ELF-1 (cell line): ENCODE results near the gene USP47.

Experiments used
- DNase-seq: peaks from one replicate; pipeline ENCODE4 v3.0.0-alpha.2; 2016; ENCODE audit warnings: low read depth, low spot score

Gene USP47

DNA sequence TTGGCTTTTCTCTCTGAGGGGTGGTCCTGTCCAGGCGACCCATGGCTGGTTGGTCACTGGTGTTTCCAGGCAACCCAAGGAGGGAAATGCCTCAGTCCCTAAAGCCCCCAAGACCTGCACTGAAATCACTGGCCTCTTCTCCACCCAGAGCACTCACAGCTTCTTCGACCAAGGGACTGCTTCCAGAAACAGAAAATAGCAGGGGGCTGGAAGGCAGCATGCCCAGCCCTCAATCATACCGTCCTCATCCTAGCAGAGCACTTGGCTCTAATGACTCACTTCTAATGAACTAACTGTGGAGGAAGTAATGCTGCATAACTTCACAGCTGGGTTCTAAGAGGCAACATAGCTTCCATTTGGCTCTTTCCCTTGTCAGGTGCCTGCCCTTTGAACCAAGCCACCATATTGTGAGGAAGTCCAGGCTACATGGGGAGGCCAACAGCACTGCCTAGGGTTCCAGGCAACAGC is 139.1 kb downstream of the USP47 start:
- no peak for DNase-seq

- DNase-seq = no peak
Measured at GRCh38 chr11:11981364-11981763, 139.6 kb downstream of the USP47 start.

DNA sequence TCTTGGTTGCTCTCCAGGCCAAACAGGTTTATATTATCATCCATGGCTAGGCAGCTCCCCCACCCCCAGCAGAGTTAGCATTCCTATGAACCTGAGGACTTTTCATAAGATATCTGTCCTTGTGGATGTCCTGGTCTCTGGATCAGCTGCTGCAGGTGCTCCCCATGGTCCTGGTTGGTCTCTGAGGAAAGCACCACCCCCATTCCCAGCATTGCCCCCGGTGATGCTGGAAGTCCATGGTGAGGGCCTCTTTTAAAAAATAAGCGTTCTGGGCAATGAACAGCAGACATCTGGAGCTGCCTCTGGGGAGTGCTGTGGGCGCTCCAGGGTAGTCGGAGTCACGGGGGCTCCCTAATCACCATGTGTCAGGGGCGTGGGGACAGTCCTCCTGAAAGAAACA is 140.1 kb downstream of the USP47 start:
- no peak for DNase-seq

- DNase-seq = no peak
Measured at GRCh38 chr11:11982461-11982860, 140.7 kb downstream of the USP47 start.

DNA sequence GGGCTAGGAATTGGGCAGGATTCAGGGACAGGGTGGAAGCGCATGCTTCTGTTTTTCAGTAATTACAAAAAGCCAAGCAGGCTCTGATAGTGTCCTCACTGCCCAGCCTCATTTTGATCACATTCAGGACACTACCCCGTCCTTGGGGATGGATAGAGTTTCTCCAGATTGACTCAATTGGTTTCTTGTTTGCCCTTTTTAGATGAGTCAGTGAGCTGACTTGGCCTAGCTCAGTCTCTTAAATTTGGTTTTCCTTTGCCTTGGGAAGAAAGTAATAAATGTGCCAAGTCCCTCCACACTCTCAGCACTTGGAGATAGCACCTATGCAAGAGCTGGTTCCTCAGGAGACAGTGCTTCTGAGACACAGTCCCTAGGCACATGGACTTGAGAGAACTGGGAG is 141.2 kb downstream of the USP47 start:
- DNase-seq = no peak

DNA sequence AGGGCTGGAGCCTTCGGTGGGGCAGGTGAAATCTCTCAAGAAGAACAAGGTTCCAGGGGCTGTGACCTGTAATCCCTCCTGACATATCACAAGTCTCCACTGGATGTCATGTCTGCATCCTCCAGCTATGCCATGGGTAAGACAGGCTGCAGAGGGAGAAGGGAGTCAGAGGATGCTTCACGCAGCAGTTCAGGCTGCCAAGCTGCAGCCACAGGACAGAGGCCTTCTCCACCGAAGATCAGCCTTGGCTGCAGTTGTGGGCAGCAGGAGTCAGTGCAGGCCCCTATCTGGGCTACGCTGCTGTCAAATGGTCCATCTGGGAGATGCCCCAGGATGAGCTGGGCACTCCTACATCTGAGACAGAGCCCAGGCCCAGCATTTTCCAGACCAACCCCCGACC is 141.7 kb downstream of the USP47 start:
- no peak for DNase-seq

GRCh38 chr11:11984563-11984962 is 142.8 kb downstream of the USP47 start:
- peak; percentile 42 for DNase-seq

DNA sequence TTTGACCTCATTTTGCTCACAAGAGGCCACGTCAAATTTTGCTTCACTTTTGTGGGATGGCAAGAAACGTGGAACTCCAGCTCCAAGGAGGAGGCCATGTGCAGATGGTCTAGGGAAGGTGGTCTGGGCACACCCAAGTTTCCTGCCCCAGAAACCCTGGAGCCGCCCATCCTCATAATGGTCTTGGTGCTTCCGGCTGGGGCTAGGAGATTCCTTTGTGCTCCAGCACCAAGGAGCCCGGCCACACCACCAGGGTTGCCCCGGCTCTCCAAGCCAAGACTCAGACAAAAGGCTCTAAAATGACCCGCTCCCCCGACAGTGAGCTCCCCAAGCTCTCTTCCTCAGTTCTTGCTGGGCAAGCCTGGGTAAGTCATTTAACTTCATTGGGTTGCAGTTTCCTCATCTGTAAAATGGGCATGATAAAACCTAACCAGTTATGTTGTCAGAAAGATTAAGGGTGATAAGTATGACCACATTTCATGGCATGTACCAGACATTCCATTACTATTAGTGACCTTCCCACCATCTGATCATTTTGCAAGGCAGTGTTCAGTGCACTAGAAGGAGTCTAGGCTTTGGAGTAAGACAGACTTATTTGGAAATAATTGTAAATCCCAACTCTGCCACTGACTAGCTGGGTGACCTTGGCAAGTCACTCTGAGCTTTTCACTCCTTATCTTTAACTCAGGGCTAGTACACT is 143.4 kb downstream of the USP47 start:
- DNase-seq = peak; percentile 32

DNA sequence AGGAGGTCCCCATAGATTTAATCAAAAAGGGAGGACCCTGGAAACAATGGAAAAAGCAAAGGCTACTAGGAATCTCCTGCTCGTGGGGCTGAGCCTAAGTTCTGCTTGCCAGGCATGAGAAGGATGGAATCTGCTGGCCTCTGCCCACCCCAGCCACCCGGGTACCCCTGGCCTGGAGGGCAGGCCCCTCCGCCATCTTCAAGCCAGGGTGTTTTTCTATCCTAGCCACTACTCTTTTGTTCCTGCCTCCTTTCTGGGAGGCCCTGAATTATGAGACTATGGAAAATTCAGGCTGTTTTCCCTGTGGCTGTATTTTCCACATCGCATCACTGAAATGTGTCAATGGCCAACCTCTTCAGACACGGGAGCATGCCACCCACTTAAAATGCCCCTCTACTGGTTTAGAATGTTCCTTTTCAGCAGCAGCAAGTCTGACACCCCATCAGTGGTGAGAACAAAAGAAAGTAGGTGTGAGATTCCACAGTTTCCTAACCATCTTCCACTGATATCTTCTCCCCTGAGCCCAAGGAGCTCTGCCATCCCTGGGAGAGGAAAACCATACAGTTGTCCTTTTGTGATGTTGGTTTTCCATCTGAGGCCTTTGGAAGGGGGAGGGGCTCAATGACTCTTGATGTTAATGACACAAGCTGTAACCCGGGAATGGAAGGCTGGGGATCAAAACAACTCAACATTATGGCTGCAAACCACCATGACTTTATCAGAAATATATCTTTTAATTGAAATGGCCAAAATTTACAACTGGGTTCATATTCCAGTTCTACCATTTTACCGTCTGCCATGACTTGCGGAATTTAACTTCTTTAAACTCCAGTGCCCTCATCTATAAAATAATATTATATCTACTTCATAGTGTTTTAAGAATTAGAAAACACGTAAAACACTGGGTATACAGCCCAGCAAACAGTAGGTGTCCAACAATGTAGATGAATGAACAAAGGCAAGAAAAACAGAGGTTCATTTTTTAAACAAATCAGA is 144.5 kb downstream of the USP47 start:
- no peak for DNase-seq

GRCh38 chr11:11987503-11988022 is 145.8 kb downstream of the USP47 start:
- no peak for DNase-seq

DNA sequence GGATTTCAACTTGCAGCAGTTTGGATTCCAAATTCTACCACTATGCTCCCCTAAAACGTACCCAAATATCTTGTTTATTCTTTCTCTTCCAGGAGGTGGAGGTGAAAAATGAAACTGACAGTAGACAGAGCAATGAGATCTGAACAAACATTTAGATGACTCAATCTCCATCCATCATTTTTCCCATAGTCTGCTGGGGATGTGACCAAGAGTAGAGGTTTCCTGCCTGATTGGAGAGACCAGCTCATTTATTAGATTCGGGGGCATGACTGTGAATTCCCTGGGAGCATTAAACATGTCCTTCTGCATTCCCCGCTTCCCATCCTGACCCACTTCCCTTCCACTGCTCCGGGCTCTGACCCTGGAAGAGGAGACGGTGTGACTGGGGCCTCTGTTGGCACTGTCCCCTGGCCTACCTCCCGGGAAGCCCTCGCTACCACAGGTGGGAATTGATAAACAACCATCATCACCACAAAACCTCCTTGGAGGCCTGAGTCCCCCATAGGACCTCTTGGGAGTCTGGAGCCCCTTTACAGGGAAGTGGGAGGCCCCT is 146.4 kb downstream of the USP47 start:
- DNase-seq = no peak

GRCh38 chr11:11988681-11989261 is 147.0 kb downstream of the USP47 start:
- no peak for DNase-seq

DNA sequence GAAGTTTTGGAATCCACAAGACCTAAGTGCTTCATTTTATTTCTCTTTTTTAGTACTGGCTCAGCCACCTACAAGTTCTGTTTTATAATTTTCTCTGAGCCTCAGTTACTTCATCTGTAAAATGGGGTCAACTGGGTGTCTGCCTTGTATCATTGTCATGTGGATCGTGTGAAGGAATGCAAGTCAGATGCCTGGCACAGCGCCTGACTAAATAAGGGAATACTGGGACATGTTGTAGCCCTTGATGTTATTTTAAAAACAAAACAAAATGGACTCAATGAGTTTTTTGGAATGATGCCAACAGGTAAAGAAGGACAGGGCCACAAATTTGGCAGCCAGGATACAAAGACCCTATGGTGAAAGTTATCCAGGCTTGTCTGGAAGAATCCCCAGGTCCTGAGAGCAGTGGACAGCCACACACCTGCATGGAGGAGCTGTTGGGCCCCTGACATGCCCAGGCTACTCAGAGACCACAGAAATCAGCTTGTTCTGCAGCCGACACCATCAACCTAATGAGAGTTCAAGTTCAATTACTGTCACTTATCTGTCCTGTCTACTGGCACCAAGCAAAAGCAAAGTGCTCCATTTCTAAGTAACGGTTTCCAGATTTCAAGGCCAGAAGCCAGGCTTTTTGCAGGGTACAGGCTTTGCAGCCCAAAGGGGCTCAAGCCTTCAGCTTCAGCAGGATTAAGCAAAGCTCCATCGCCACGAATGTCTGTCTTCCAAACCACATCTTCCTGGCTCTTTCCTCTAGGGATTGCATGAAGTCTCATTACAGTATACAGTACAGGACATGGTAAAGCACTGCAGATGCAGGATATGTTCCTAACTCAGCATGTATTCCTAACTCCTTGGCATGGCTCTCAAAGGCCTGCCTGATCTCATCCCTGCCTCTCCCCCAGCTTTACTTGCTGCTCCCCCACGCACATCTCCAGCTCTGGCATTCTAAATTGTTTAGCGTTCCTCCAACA is 148.3 kb downstream of the USP47 start:
- no peak for DNase-seq

GRCh38 chr11:11992257-11993212 is 150.8 kb downstream of the USP47 start:
- DNase-seq = peak; percentile 84

DNA sequence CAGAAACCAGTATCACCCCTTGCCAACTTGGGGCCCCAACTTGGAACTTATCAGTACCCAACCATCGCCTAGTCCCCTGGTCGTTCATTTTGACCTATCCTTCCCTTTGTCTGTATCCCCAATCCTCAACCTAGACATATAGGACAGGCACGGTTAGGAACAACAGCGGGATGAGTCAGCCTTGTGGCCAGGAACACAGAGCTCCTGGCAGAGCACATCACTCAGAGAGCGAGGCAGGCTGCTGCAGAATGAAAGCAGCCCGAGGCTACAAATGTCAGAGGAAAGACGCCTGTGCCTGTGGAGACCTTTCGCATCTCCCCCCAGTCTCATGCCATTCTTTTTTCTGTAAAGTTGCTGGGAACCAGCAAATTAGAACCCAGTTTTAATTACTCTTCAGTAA is 152.1 kb downstream of the USP47 start:
- DNase-seq = peak; percentile 92

- no peak for DNase-seq
Measured at GRCh38 chr11:11995601-11996000, 153.8 kb downstream of the USP47 start.

GRCh38 chr11:11996321-11997048 is 154.7 kb downstream of the USP47 start:
- no peak for DNase-seq

DNA sequence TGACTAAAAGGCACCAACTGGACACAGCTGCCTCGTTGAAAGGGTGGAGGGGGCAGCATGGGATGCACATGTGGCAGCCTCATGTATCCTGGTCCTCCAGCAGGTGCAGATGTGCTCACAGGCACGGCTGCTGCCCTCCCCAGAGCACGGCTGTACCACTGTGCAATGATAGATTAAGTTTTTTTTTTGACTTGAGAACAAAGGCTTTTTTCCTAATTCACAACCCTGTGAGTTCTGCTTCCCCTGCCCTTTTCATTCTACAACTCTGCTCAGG is 155.2 kb downstream of the USP47 start:
- DNase-seq = no peak
